K562 treated with DMSO at 1 percent for 48 hours (cell line): ENCODE measurements around the gene OBI1. TPM values are rescaled to one million over a fixed set of nuclear protein-coding genes. Genes with fewer than 3 reads are reported as not detected.

Source experiments
- total RNA-seq: library from RNA; unstranded; fragments of 300-600 nt; gene quantifications from 2 replicates; pipeline ENCODE4 v1.2.3, GENCODE V29; 2022; ENCODE audit warnings: low replicate concordance; ENCODE audit errors: extremely low read depth

Gene OBI1
- total RNA-seq = not detected in 2 replicates

DNA sequence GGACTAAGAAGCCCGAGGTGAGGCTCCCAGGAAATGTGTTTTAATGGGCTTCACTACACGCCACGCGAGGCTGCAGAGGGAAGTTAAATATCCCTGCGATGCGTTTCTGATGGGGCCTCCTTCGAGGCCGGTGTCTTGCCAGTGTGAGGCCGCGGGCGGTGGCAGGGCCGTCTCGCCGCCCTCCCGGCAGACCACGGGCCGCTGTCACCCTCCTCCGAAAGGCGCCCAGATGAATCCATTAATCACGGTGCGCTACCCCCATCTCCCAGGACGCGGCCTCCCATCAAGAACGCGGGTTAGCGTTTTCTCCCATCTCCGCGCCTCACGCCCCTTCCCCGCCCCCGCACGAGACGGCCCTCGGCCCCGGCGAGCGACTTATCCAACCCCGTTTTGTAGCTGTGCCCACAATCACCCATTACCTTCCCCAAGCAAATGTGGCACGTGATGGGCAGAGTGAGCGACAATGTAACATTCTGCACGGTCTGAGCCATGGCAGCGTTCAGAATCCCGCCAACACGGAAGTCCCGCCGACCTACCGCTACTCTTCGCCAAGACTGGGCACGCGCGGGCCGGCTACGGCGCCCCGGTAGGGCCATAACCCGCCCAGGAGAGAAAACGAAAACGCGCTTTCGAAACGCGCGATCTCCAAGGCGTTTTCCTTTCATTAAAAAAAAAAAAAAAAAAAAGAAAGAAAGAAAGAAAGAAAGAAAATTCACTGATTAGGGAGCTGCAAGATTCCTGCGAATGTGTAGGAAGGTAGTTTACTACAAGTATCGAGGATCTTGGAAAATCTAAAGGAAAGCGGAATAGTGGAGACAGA, at the start of gene OBI1:
Gene OBI1, minus strand, starts transcription at position 526 of the 820 bp plus-strand sequence. Its CDS starts 35 bp downstream, at position 491.

DNA sequence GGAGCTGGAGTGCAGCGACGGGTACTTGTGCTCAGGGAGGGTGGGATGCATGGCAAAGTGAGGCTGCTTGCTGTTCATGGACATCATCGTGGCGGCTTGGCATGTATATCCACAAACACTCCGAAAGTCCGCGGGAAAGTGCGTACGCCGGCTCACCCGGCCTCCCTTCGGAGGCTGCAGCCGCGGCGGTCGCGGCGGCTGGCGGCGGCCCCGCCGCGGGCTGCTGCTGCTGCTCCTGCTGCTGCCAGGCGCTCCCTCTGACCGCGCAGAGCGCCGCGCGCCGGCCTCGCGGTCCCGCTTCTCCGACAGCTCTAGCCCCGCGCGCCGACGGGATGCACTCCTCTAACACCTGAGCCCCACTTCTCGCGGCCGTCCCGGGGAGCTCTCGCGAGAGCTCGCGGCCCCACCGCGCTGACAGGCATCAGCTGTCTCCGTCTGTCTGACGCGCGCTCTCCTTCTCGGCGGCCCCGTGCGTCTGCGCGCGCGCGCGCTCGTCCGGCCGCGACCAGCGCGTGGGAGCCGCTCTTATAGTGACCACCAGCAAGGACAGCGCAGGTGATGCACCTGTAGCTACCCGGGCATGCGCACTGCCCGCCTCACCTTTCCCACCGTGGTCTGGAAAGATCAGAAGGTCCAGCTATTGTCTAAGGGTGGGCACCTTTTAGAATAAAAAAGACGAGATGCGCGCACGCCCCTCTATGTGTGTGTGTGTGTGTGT, 55.6 kb downstream of the OBI1 start, which contains the start of gene POU4F1:
Gene POU4F1, minus strand, starts transcription at position 313 of the 718 bp plus-strand sequence. Its CDS starts 226 bp downstream, at position 87.

Other genes starting within 250 kb of the OBI1 start
- not detected in 2 replicates for gene POU4F1, start 55.6 kb downstream of the OBI1 start, total RNA-seq